H9 (cell line): Measurements from ENCODE around the gene ARHGEF9. TPM values are rescaled to one million over a fixed set of nuclear protein-coding genes. Genes with fewer than 3 reads are reported as not detected.
A peak's percentile ranks its signal among the peaks of the same experiment; 100 is the strongest.
"Not testable (repeated sequence)": the region's sequence is repeated elsewhere in the genome, so short reads cannot be mapped to it uniquely, and the experiment has no call there.

Experiments used
- DNase-seq: peaks from one replicate; pipeline ENCODE4 v3.0.0-alpha.2; 2017
- H2AFZ ChIP-seq: one replicate; pipeline ENCODE4 v1.6.1; 2013; ENCODE audit warnings: mild to moderate bottlenecking, low read length, control low read depth, moderate library complexity
- H2AK5ac ChIP-seq: 2 replicates; pipeline ENCODE4 v1.6.1; 2013; ENCODE audit warnings: low read length, control low read depth, mixed read lengths; ENCODE audit not compliant: insufficient read length
- H2BK120ac ChIP-seq: one replicate; pipeline ENCODE4 v1.6.1; 2013; ENCODE audit warnings: low read depth, mild to moderate bottlenecking, low read length, control low read depth, inconsistent platforms; ENCODE audit not compliant: poor library complexity, severe bottlenecking
- H2BK12ac ChIP-seq: 2 replicates; pipeline ENCODE4 v1.6.1; 2013; ENCODE audit warnings: low read length, control low read depth, mixed read lengths, low read depth; ENCODE audit not compliant: insufficient read length
- H2BK15ac ChIP-seq: 2 replicates; pipeline ENCODE4 v1.6.1; 2013; ENCODE audit warnings: low read depth, low read length, control low read depth
- H2BK20ac ChIP-seq: one replicate; pipeline ENCODE4 v1.6.1; 2013; ENCODE audit warnings: low read depth, mild to moderate bottlenecking, low read length, control low read depth, inconsistent platforms; ENCODE audit not compliant: poor library complexity, severe bottlenecking
- H2BK5ac ChIP-seq: 2 replicates; pipeline ENCODE4 v1.6.1; 2013; ENCODE audit warnings: low read length, control low read depth, mixed read lengths; ENCODE audit not compliant: insufficient read length
- H3K14ac ChIP-seq: 2 replicates; pipeline ENCODE4 v1.6.1; 2013; ENCODE audit warnings: low read length, control low read depth; ENCODE audit not compliant: insufficient read depth
- H3K18ac ChIP-seq: 2 replicates; pipeline ENCODE4 v1.6.1; 2013; ENCODE audit warnings: low read depth, mild to moderate bottlenecking, mixed read lengths, low read length, control low read depth; ENCODE audit not compliant: insufficient read length
- H3K23ac ChIP-seq: 2 replicates; pipeline ENCODE4 v1.6.1; 2013; ENCODE audit warnings: low read length, control low read depth, mixed read lengths, low read depth; ENCODE audit not compliant: insufficient read length
- H3K23me2 ChIP-seq: 2 replicates; pipeline ENCODE4 v1.6.1; 2013; ENCODE audit warnings: low read depth, mild to moderate bottlenecking, mixed read lengths, low read length, control low read depth; ENCODE audit not compliant: insufficient read length, poor library complexity, severe bottlenecking
- H3K27ac ChIP-seq: 2 replicates; pipeline ENCODE4 v1.5.1; 2013; ENCODE audit warnings: low read length, control low read depth, mixed read lengths, low read depth; ENCODE audit not compliant: insufficient read length
- H3K27me3 ChIP-seq: 2 replicates; pipeline ENCODE4 v1.6.1; 2013; ENCODE audit warnings: low read length, control low read depth, inconsistent platforms; ENCODE audit not compliant: insufficient read depth
- H3K4ac ChIP-seq: 2 replicates; pipeline ENCODE4 v1.6.1; 2013; ENCODE audit warnings: low read depth, mild to moderate bottlenecking, control low read depth, inconsistent platforms, low read length, moderate library complexity
- H3K4me1 ChIP-seq: 2 replicates; pipeline ENCODE4 v1.6.1; 2013; ENCODE audit warnings: low read length, control low read depth, inconsistent platforms; ENCODE audit not compliant: insufficient read depth
- H3K4me2 ChIP-seq: 2 replicates; pipeline ENCODE4 v1.6.1; 2013; ENCODE audit warnings: low read length, control low read depth, mixed read lengths; ENCODE audit not compliant: insufficient read length, insufficient read depth
- H3K56ac ChIP-seq: 2 replicates; pipeline ENCODE4 v1.6.1; 2013; ENCODE audit warnings: low read depth, mild to moderate bottlenecking, mixed read lengths, low read length, control low read depth; ENCODE audit not compliant: insufficient read length
- H3K79me1 ChIP-seq: 2 replicates; pipeline ENCODE4 v1.6.1; 2013; ENCODE audit warnings: low read depth, mild to moderate bottlenecking, moderate library complexity, low read length, control low read depth, inconsistent platforms; ENCODE audit not compliant: insufficient read depth, poor library complexity, severe bottlenecking
- H3K79me2 ChIP-seq: 2 replicates; pipeline ENCODE4 v1.6.1; 2013; ENCODE audit warnings: low read length, control low read depth, inconsistent platforms; ENCODE audit not compliant: insufficient read depth
- H3K9ac ChIP-seq: 2 replicates; pipeline ENCODE4 v1.6.1; 2013; ENCODE audit warnings: low read length, control low read depth, mixed read lengths; ENCODE audit not compliant: insufficient read length; ENCODE audit errors: extremely low read depth
- H3K9me3 ChIP-seq: one replicate; pipeline ENCODE4 v1.6.1; 2013; ENCODE audit warnings: low read depth, low read length, inconsistent platforms; ENCODE audit not compliant: control insufficient read depth
- H3T11ph ChIP-seq: one replicate; pipeline ENCODE4 v1.6.1; 2013; ENCODE audit warnings: mild to moderate bottlenecking, low read length, control low read depth, inconsistent platforms
- H4K20me1 ChIP-seq: one replicate; pipeline ENCODE4 v1.6.1; 2013; ENCODE audit not compliant: control insufficient read depth, insufficient read length, insufficient read depth
- H4K5ac ChIP-seq: 2 replicates; pipeline ENCODE4 v1.6.1; 2013; ENCODE audit warnings: low read depth, mild to moderate bottlenecking, mixed read lengths, low read length, control low read depth; ENCODE audit not compliant: insufficient read length
- H4K8ac ChIP-seq: replicated peaks from 2 replicates; pipeline ENCODE4 v1.6.1; 2013; ENCODE audit warnings: low read length, control low read depth, mixed read lengths, low read depth; ENCODE audit not compliant: insufficient read length
- H4K91ac ChIP-seq: 2 replicates; pipeline ENCODE4 v1.6.1; 2013; ENCODE audit warnings: low read depth, mild to moderate bottlenecking, moderate library complexity, mixed read lengths, low read length, control low read depth; ENCODE audit not compliant: insufficient read length
- H3K27ac Mint-ChIP-seq, 3 experiments: 2 replicates in 2 of 3; 3 replicates in 1 of 3; pipeline ENCODE4 v1.8.0; 2020 to 2021; ENCODE audit warnings: mixed read lengths in 3 of 3, mild to moderate bottlenecking in 1 of 3, moderate library complexity in 1 of 3
- H3K27me3 Mint-ChIP-seq: 2 replicates; pipeline ENCODE4 v1.8.0; 2021; ENCODE audit warnings: low read depth, mild to moderate bottlenecking, moderate library complexity, mixed read lengths
- H3K36me3 Mint-ChIP-seq, 3 experiments: 2 replicates in 2 of 3; 3 replicates in 1 of 3; pipeline ENCODE4 v1.8.0; 2020 to 2021; ENCODE audit warnings: low read depth in 3 of 3, mixed read lengths in 3 of 3; ENCODE audit not compliant: insufficient read depth in 1 of 3
- H3K4me1 Mint-ChIP-seq, 2 experiments: 2 replicates each; pipeline ENCODE4 v1.8.0; 2020; ENCODE audit warnings: mixed read lengths in 2 of 2
- H3K4me3 Mint-ChIP-seq, 2 experiments: 2 replicates in 1 of 2; 3 replicates in 1 of 2; pipeline ENCODE4 v1.8.0; 2020 to 2021; ENCODE audit warnings: mild to moderate bottlenecking in 2 of 2, mixed read lengths in 2 of 2, moderate library complexity in 1 of 2
- H3K9me3 Mint-ChIP-seq, 2 experiments: 2 replicates in 1 of 2; 3 replicates in 1 of 2; pipeline ENCODE4 v1.8.0; 2020; ENCODE audit warnings: mild to moderate bottlenecking in 2 of 2, mixed read lengths in 2 of 2, moderate library complexity in 1 of 2
- WGBS: extraction: QIAGEN DNeasy Blood & Tissue Kit; methylation state at CpG from one replicate; pipeline ENCODE4 v1.1.7; 2013; ENCODE audit warnings: missing lambda C conversion rate, low lambda C conversion rate, mixed read lengths; ENCODE audit not compliant: insufficient read length; ENCODE audit errors: extremely low coverage; 5-methylcytosine and 5-hydroxymethylcytosine counted together
- long read RNA-seq: library from polyadenylated mRNA; unstranded; transcript quantifications from one replicate; pipeline ENCODE4 v2.0.0, GENCODE V29; 2020
- total RNA-seq: library from RNA; stranded (reverse); gene quantifications from 2 replicates; pipeline ENCODE4 v1.2.1, GENCODE V29; 2021
- TF ChIP-seq, protein P1 (sequence below): fragments of 200-600 bp; sonication (generic); conservative IDR thresholded peaks from 3 replicates; pipeline ENCODE4 v1.8.0; 2021; ENCODE audit warnings: antibody characterized with exemption, mild to moderate bottlenecking

The ARHGEF9 gene
- 23.6 and 26.4 TPM in 2 replicates for total RNA-seq
- long read RNA-seq, full-length matches to known transcripts, result 14 of 76 reads
- long read RNA-seq, partial matches to known transcripts, result 9 of 76 reads
- long read RNA-seq, other reads (novel, unspliced or antisense), result 53 of 76 reads

DNA sequence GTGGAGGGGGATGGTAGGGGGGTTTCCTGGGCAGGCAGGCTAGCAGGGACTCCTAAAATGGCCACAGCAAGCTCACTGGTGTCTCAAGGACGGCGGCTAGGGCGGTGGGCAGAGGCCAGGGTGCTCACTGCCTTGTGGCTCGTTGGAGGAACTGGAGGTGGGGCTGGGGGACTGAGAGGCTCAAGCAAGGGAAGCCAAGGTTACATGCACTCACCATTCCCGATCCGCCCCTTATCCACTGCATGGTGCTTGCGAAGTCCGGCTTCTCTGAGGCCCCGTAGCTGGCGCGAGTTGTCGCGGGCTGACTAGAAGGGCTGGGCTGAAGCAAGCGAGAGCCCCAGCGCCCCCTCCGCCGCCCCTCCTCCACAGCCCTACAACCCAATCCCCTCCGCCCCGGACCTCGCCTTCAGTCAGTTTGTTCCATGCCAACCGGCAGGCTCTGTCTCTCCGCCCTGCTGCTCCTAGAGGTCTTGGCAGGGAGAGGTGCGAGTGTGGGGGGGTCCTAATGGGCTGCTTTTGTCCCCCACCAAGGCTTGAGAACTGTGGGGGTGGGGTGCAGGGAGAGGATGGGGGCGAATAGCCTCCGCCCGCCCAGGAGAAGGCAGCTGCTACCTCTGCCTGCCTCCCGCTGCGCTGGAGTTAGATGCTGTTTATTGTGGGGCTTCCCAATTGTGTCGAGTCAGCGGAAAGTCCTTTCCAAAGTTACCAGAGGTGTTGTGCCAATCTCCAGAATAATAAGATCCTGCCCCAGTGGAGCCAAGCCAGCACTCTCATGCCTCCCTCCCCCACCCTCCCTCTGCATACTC lies at the start of gene ARHGEF9:
Gene ARHGEF9 (minus strand): TSS at position 313 of the 806 bp plus-strand sequence. CDS start 69 bp downstream, at position 244.
- no peak within 1 kb of the TSS for H4K5ac ChIP-seq
- peak within 1 kb of the TSS; percentile 15 for H3K18ac ChIP-seq
- H3K9ac ChIP-seq, result peak within 1 kb of the TSS; percentile 38
- Mint-ChIP-seq H3K36me3 (peaks cover 10 to 21% (median 17%) of the 10 kb centered on the region in 3 experiments), H3K27me3 (no peaks in the 10 kb centered on the region), H3K4me1 (peaks cover 14 to 22% of the 10 kb centered on the region in 2 experiments), H3K9me3 (peaks cover 55 to 61% of the 10 kb centered on the region in 2 experiments), H3K4me3 (peak within 1 kb of the TSS; percentile 69 to 81), H3K27ac (peak within 1 kb of the TSS; percentile 73 to 98 (median 74); a peak in 5 of 7 replicates)
- H3K9me3 ChIP-seq, result peaks cover 48% of the 10 kb centered on the region
- peak within 1 kb of the TSS; percentile 74 for H3K4me2 ChIP-seq
- H3K4ac ChIP-seq, result no peak within 1 kb of the TSS
- no peak within 1 kb of the TSS for H2BK120ac ChIP-seq
- no peak within 1 kb of the TSS for H2AK5ac ChIP-seq
- peak; percentile 72 for DNase-seq
- no peak within 1 kb of the TSS for H4K91ac ChIP-seq
- H2AFZ ChIP-seq, result no peak within 1 kb of the TSS
- TF ChIP-seq, protein P1, sequence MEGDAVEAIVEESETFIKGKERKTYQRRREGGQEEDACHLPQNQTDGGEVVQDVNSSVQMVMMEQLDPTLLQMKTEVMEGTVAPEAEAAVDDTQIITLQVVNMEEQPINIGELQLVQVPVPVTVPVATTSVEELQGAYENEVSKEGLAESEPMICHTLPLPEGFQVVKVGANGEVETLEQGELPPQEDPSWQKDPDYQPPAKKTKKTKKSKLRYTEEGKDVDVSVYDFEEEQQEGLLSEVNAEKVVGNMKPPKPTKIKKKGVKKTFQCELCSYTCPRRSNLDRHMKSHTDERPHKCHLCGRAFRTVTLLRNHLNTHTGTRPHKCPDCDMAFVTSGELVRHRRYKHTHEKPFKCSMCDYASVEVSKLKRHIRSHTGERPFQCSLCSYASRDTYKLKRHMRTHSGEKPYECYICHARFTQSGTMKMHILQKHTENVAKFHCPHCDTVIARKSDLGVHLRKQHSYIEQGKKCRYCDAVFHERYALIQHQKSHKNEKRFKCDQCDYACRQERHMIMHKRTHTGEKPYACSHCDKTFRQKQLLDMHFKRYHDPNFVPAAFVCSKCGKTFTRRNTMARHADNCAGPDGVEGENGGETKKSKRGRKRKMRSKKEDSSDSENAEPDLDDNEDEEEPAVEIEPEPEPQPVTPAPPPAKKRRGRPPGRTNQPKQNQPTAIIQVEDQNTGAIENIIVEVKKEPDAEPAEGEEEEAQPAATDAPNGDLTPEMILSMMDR, result no peak
- peak within 1 kb of the TSS; percentile 0 for H3K27ac ChIP-seq
- H3K27me3 ChIP-seq, result no peaks in the 10 kb centered on the region
- no peak within 1 kb of the TSS for H3T11ph ChIP-seq
- H4K8ac ChIP-seq, result no peak within 1 kb of the TSS
- H3K23me2 ChIP-seq, result peaks cover 13% of the 10 kb centered on the region
- peak within 1 kb of the TSS; percentile 77 for H3K14ac ChIP-seq
- peak within 1 kb of the TSS; percentile 49 for H2BK20ac ChIP-seq
- no peak within 1 kb of the TSS for H2BK15ac ChIP-seq
- no CpG with 5 or more reads among the region's 30 CpGs for whole genome bisulfite sequencing
- H3K79me2 ChIP-seq, result no peaks in the 10 kb centered on the region
- H3K56ac ChIP-seq, result no peak within 1 kb of the TSS
- H3K23ac ChIP-seq, result no peak within 1 kb of the TSS
- H3K79me1 ChIP-seq, result no peaks in the 10 kb centered on the region
- peaks cover 9% of the 10 kb centered on the region; the same call in 1 of the 2 replicates for H3K4me1 ChIP-seq
- no peak within 1 kb of the TSS for H2BK12ac ChIP-seq
- H2BK5ac ChIP-seq, result no peak within 1 kb of the TSS
- no peaks in the 10 kb centered on the region for H4K20me1 ChIP-seq

DNA sequence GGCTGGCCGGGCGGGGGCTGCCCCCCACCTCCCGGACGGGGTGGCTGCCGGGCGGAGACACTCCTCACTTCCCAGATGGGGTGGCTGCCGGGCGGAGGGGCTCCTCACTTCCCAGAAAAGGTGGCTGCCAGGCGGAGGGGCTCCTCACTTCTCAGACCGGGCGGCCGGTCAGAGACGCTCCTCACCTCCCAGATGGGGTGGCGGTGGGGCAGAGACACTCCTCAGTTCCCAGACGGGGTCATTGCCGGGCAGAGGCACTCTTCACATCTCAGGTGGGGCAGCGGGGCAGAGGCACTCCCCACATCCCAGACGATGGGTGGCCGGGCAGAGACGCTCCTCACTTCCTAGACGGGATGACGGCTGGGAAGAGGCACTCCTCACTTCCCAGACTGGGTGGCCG lies 40.4 kb upstream of the ARHGEF9 start:
- H3K79me1 ChIP-seq, H3K4ac ChIP-seq, H3K4me1 Mint-ChIP-seq, H4K20me1 ChIP-seq, H2BK120ac ChIP-seq, H2BK15ac ChIP-seq, H3K27ac ChIP-seq, H2AK5ac ChIP-seq, H3K56ac ChIP-seq, H4K91ac ChIP-seq, H4K5ac ChIP-seq, H3K27ac Mint-ChIP-seq, H3K23ac ChIP-seq, H2BK5ac ChIP-seq, H3K9ac ChIP-seq, H4K8ac ChIP-seq, H2BK20ac ChIP-seq, H3K4me3 Mint-ChIP-seq, H3T11ph ChIP-seq, H3K4me2 ChIP-seq, DNase-seq, H3K79me2 ChIP-seq, H3K18ac ChIP-seq, H3K27me3 ChIP-seq, H3K14ac ChIP-seq, H3K27me3 Mint-ChIP-seq, H2AFZ ChIP-seq, H3K23me2 ChIP-seq, H3K4me1 ChIP-seq, H2BK12ac ChIP-seq: not testable (repeated sequence)
- Mint-ChIP-seq H3K36me3 (peaks cover 9 to 27% (median 26%) of the 10 kb centered on the region in 3 experiments), H3K9me3 (peaks cover 84 to 87% of the 10 kb centered on the region in 2 experiments)
- no CpG with 5 or more reads among the region's 23 CpGs for WGBS
- H3K9me3 ChIP-seq, result peaks cover 37% of the 10 kb centered on the region
